Measurements from ENCODE around the gene POLD4.

GRCh38 chr11:67354075-67355022 lies 1.0 kb upstream of the POLD4 start:
- TF ChIP-seq CTCF (IDR thresholded peaks at IDR 0.05) (peak in 3 of 6 experiments; percentile 29 to 36 (median 33)), POLR2A (IDR thresholded peaks at IDR 0.05) (peak; percentile 70 to 95)
